Thymus (tissue), 11 donors: ENCODE data around the gene ACOT8. TPM values are rescaled to one million over a fixed set of nuclear protein-coding genes. Genes with fewer than 3 reads are reported as not detected.

ENCODE experiments used
- DNase-seq, 9 donors: peaks; one replicate each; pipeline ENCODE4 v3.0.0-alpha.2; 2013; ENCODE audit warnings: low spot score in 9 of 9, low read depth in 6 of 9, missing footprints in 1 of 9
- H3K27ac ChIP-seq, 2 donors: one replicate each; pipeline ENCODE4 v1.5.1; 2013; ENCODE audit warnings: control low read depth in 1 of 2, low read depth in 1 of 2, low read length in 1 of 2, mild to moderate bottlenecking in 1 of 2, moderate library complexity in 1 of 2
- H3K27me3 ChIP-seq, 2 donors: one replicate each; pipeline ENCODE4 v1.5.1; 2013; ENCODE audit warnings: low read length in 1 of 2; ENCODE audit not compliant: control insufficient read depth in 2 of 2, insufficient read depth in 1 of 2
- H3K36me3 ChIP-seq, 2 donors: one replicate each; pipeline ENCODE4 v1.5.1; 2013; ENCODE audit warnings: low read length in 1 of 2, mild to moderate bottlenecking in 1 of 2, moderate library complexity in 1 of 2; ENCODE audit not compliant: control insufficient read depth in 2 of 2, insufficient read depth in 2 of 2
- H3K4me1 ChIP-seq, 2 donors: one replicate each; pipeline ENCODE4 v1.5.1; 2013; ENCODE audit warnings: low read length in 2 of 2; ENCODE audit not compliant: control insufficient read depth in 2 of 2, insufficient read depth in 2 of 2
- H3K4me3 ChIP-seq, 2 donors: one replicate each; pipeline ENCODE4 v1.5.1; 2013; ENCODE audit warnings: low read length in 2 of 2, control low read depth in 1 of 2, mild to moderate bottlenecking in 1 of 2
- H3K9me3 ChIP-seq, 2 donors: one replicate each; pipeline ENCODE4 v1.5.1; 2013; ENCODE audit warnings: low read length in 1 of 2, mild to moderate bottlenecking in 1 of 2; ENCODE audit not compliant: control insufficient read depth in 2 of 2, insufficient read depth in 1 of 2
- WGBS: extraction: QIAGEN DNeasy Blood & Tissue Kit; methylation state at CpG from one replicate; pipeline ENCODE4 v1.1.7; 2013; 5-methylcytosine and 5-hydroxymethylcytosine counted together
- polyA plus RNA-seq: library from polyadenylated mRNA; stranded (reverse); fragments of 200-250 nt; gene quantifications from one replicate; pipeline ENCODE4 v1.2.3, GENCODE V29; 2013
- total RNA-seq: library from RNA; stranded (reverse); fragments of 120-200 nt; gene quantifications from one replicate; pipeline ENCODE4 v1.2.4, GENCODE V29; 2013
- donor health status: healthy.

Gene ACOT8
- total and polyA plus RNA-seq, 2 donors: 30.1 to 32.0 TPM

- no peak for DNase-seq
- H3K9me3 ChIP-seq: no peaks in the 10 kb centered on the region
- no peaks in the 10 kb centered on the region for H3K36me3 ChIP-seq
- no peaks in the 10 kb centered on the region for H3K27me3 ChIP-seq
- H3K4me1 ChIP-seq: peaks cover 10 to 13% of the 10 kb centered on the region in 2 donors
- 97% methylated on average over 7 of the region's 7 CpGs for WGBS
- no peak overlapping the region for H3K4me3 ChIP-seq
- no peak overlapping the region for H3K27ac ChIP-seq
These were observed 4.3 kb upstream of the ACOT8 start for GRCh38 chr20:45861221-45862075.

- no peaks in the 10 kb centered on the region for H3K27me3 ChIP-seq
- H3K27ac ChIP-seq: no peak overlapping the region
- DNase-seq: no peak
- H3K4me3 ChIP-seq: no peak overlapping the region
- H3K4me1 ChIP-seq: peaks cover 18 to 20% of the 10 kb centered on the region in 2 donors
- no peaks in the 10 kb centered on the region for H3K36me3 ChIP-seq
- 90% methylated on average over 7 of the region's 7 CpGs for WGBS
- H3K9me3 ChIP-seq: no peaks in the 10 kb centered on the region
These were observed 3.5 kb upstream of the ACOT8 start for GRCh38 chr20:45860560-45861220.

- no peak overlapping the region for H3K27ac ChIP-seq
- no peaks in the 10 kb centered on the region for H3K27me3 ChIP-seq
- DNase-seq: no peak
- H3K4me3 ChIP-seq: no peak overlapping the region
- 98% methylated on average over 5 of the region's 5 CpGs for WGBS
- H3K36me3 ChIP-seq: peaks cover under 1 to 2% of the 10 kb centered on the region in 2 donors
- H3K4me1 ChIP-seq: peaks cover 19 to 21% of the 10 kb centered on the region in 2 donors
- no peaks in the 10 kb centered on the region for H3K9me3 ChIP-seq
These were observed 2.7 kb upstream of the ACOT8 start for GRCh38 chr20:45859916-45860315.

GRCh38 chr20:45857882-45858216 lies 657 bp upstream of the ACOT8 start:
- DNase-seq: no peak
- H3K36me3 ChIP-seq: peaks cover 4 to 5% of the 10 kb centered on the region in 2 donors
- no peaks in the 10 kb centered on the region for H3K9me3 ChIP-seq
- H3K4me3 ChIP-seq: peak overlapping the region; percentile 93 to 97
- H3K4me1 ChIP-seq: peaks cover 21 to 23% of the 10 kb centered on the region in 2 donors
- H3K27me3 ChIP-seq: no peaks in the 10 kb centered on the region
- peak overlapping the region; percentile 88 to 95 for H3K27ac ChIP-seq
- WGBS: 13% methylated on average over 13 of the region's 13 CpGs

- DNase-seq: no peak
- H3K36me3 ChIP-seq: peaks cover 14 to 22% of the 10 kb centered on the region in 2 donors
These were observed 3.7 kb downstream of the ACOT8 start for GRCh38 chr20:45853484-45853883.

GRCh38 chr20:45852326-45852725 lies 4.9 kb downstream of the ACOT8 start:
- Histone ChIP-seq H3K4me1 (peaks cover 10 to 15% of the 10 kb centered on the region in 2 donors), H3K27me3 (no peaks in the 10 kb centered on the region), H3K9me3 (no peaks in the 10 kb centered on the region), H3K36me3 (peaks cover 17 to 33% of the 10 kb centered on the region in 2 donors), H3K4me3 (no peak overlapping the region), H3K27ac (no peak overlapping the region)
- 99% methylated on average over 6 of the region's 6 CpGs for WGBS
- no peak for DNase-seq

More at GRCh38 chr20:45853484-45853883, 3.7 kb downstream of the ACOT8 start:
- Histone ChIP-seq H3K9me3 (no peaks in the 10 kb centered on the region), H3K27me3 (no peaks in the 10 kb centered on the region), H3K27ac (no peak overlapping the region), H3K4me1 (peaks cover 16 to 22% of the 10 kb centered on the region in 2 donors), H3K4me3 (no peak overlapping the region)
- 98% methylated on average over 2 of the region's 2 CpGs for WGBS

- peaks cover 9 to 13% of the 10 kb centered on the region in 2 donors for H3K4me1 ChIP-seq
- no peak overlapping the region for H3K27ac ChIP-seq
- H3K27me3 ChIP-seq: no peaks in the 10 kb centered on the region
- no peak overlapping the region for H3K4me3 ChIP-seq
- H3K9me3 ChIP-seq: no peaks in the 10 kb centered on the region
- DNase-seq: no peak
- peaks cover 23 to 39% of the 10 kb centered on the region in 2 donors for H3K36me3 ChIP-seq
These were observed 5.7 kb downstream of the ACOT8 start for GRCh38 chr20:45851501-45851900.

- WGBS: 99% methylated on average over 1 of the region's 1 CpG
These were observed 6.3 kb downstream of the ACOT8 start for GRCh38 chr20:45850926-45851325.

GRCh38 chr20:45850238-45850637 lies 7.0 kb downstream of the ACOT8 start:
- H3K27me3 ChIP-seq: no peaks in the 10 kb centered on the region
- H3K4me3 ChIP-seq: no peak overlapping the region
- H3K36me3 ChIP-seq: peaks cover 36 to 50% of the 10 kb centered on the region in 2 donors
- peaks cover 0 to 4% of the 10 kb centered on the region in 2 donors for H3K4me1 ChIP-seq
- 99% methylated on average over 2 of the region's 2 CpGs for WGBS
- DNase-seq: no peak
- no peaks in the 10 kb centered on the region for H3K9me3 ChIP-seq
- no peak overlapping the region for H3K27ac ChIP-seq

More at GRCh38 chr20:45850926-45851325, 6.3 kb downstream of the ACOT8 start:
- no peak for DNase-seq
- Histone ChIP-seq H3K4me3 (no peak overlapping the region), H3K36me3 (peaks cover 29 to 45% of the 10 kb centered on the region in 2 donors), H3K27ac (no peak overlapping the region), H3K4me1 (peaks cover 3 to 8% of the 10 kb centered on the region in 2 donors), H3K27me3 (no peaks in the 10 kb centered on the region), H3K9me3 (no peaks in the 10 kb centered on the region)
